Kidney (tissue), 14 donors: ENCODE data around the gene HEG1. TPM values are rescaled to one million over a fixed set of nuclear protein-coding genes. Genes with fewer than 3 reads are reported as not detected.
A peak's percentile ranks its signal among the peaks of the same experiment; 100 is the strongest.

Source experiments
- DNase-seq, 5 donors: peaks; one replicate each; pipeline ENCODE4 v3.0.0-alpha.2; 2013 to 2020
- FAIRE-seq: peaks from 2 replicates; lab custom pipeline; 2012; peaks lifted over from hg19 to GRCh38; lab: Jason Lieb, UNC
- H3K27ac ChIP-seq, 2 donors: one replicate each; pipeline ENCODE4 v1.7.0; 2013; ENCODE audit warnings: low read depth in 2 of 2, low read length in 2 of 2, inconsistent platforms in 1 of 2
- H3K27me3 ChIP-seq: one replicate; pipeline ENCODE4 v1.7.1; 2013; ENCODE audit warnings: low read length, inconsistent platforms; ENCODE audit not compliant: control insufficient read depth, insufficient read depth
- H3K36me3 ChIP-seq, 3 donors: one replicate each; pipeline versions ENCODE4 v1.7.0 to v1.7.1; 2013; ENCODE audit warnings: low read length in 3 of 3, control low read depth in 1 of 3, inconsistent platforms in 1 of 3; ENCODE audit not compliant: insufficient read depth in 3 of 3, control insufficient read depth in 2 of 3
- H3K4me1 ChIP-seq, 3 donors: one replicate each; pipeline versions ENCODE4 v1.7.0 to v1.7.1; 2013; ENCODE audit warnings: low read length in 3 of 3, inconsistent platforms in 1 of 3, low read depth in 1 of 3; ENCODE audit not compliant: control insufficient read depth in 2 of 3, insufficient read depth in 2 of 3
- H3K4me3 ChIP-seq, 3 donors: one replicate each; pipeline versions ENCODE4 v1.7.0 to v1.8.1; 2013; ENCODE audit warnings: low read length in 3 of 3, control low read depth in 1 of 3, inconsistent platforms in 1 of 3
- H3K9ac ChIP-seq, 3 donors: one replicate each; pipeline versions ENCODE4 v1.7.0 to v1.7.1; 2013; ENCODE audit warnings: low read length in 3 of 3, control low read depth in 1 of 3, inconsistent platforms in 1 of 3
- H3K9me3 ChIP-seq, 3 donors: one replicate each; pipeline versions ENCODE4 v1.7.0 to v1.7.1; 2013; ENCODE audit warnings: low read length in 3 of 3, control low read depth in 1 of 3, inconsistent platforms in 1 of 3; ENCODE audit not compliant: control insufficient read depth in 2 of 3, insufficient read depth in 1 of 3
- intact Hi-C: fragments of 100-400 bp; cut with DNase I; formaldehyde crosslinking; loops from one replicate; pipeline ENCODE4 v1.11.1; 2022
- polyA plus RNA-seq: library from polyadenylated mRNA; stranded (reverse); fragments of 350-450 nt; fragmentation: Illumina TruSeq; extraction: RNeasy Lipid Tissue Mini Kit (QIAGEN cat#74804); gene quantifications from one replicate; pipeline ENCODE4 v1.2.3, GENCODE V29; 2014; ENCODE audit warnings: low read depth, low replicate concordance; ENCODE audit not compliant: insufficient read depth
- total RNA-seq: library from RNA; stranded (reverse); fragmentation: NEBNext Ultra II Directional; extraction: Animal tissue kit (Norgen Biotek cat#: 25700); gene quantifications from one replicate; pipeline ENCODE4 v1.2.1, GENCODE V29; 2021
- TF ChIP-seq, protein P1 (sequence below): IDR thresholded peaks from 3 replicates; pipeline ENCODE4 v1.5.1; 2012; ENCODE audit warnings: mild to moderate bottlenecking, moderate library complexity, borderline replicate concordance; ENCODE audit not compliant: insufficient read depth; ENCODE audit errors: extremely low read depth
- donor health status: control.
- donor health status: control.
- donor health status: control.
- donor health status: control.
- donor health status: control.
- donor health status: DM: yes; HTN: yes; CAD: no.
- donor health status: Normal renal cell carcinoma (clear cell type).

HEG1 gene
- total and polyA plus RNA-seq, 2 donors from 2014 or later: 10.3 to 96.3 TPM

DNA sequence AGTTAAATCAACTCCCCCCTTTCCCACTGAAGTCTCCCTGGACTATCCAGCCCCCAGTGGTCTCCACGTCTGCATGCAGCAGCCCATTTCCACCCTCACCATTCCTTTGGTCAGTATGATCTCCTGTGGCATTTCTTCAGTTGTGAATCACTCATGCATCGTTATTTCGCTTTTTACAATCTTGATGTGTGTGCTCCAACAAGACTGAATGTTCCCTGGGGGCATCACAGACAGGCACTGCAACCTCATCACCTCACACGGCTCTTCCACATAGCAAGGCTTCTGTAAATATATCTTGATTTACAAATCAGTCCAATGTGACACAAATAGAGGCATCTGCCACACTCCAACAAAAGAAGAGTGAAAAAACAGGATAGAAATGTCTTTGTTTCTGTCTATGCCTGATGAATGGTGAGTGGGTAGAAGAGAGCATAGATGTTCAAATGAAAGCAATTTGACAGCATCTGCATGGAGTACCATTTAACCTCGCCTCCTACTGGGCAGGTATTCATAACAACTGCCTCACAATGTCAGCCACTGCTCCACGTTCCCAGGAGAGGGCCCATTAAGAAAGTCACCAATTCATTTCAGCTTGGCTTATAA is 5.2 kb downstream of the HEG1 start:
- H3K9me3 ChIP-seq: no peaks in the 10 kb centered on the region
- no peak overlapping the region for H3K9ac ChIP-seq
- no peak overlapping the region for H3K4me3 ChIP-seq
- no peaks in the 10 kb centered on the region for H3K36me3 ChIP-seq
- FAIRE-seq (no peak), DNase-seq (no peak)
- H3K27ac ChIP-seq: no peak overlapping the region
- intact Hi-C loops: no loop called here
- TF ChIP-seq, protein P1, sequence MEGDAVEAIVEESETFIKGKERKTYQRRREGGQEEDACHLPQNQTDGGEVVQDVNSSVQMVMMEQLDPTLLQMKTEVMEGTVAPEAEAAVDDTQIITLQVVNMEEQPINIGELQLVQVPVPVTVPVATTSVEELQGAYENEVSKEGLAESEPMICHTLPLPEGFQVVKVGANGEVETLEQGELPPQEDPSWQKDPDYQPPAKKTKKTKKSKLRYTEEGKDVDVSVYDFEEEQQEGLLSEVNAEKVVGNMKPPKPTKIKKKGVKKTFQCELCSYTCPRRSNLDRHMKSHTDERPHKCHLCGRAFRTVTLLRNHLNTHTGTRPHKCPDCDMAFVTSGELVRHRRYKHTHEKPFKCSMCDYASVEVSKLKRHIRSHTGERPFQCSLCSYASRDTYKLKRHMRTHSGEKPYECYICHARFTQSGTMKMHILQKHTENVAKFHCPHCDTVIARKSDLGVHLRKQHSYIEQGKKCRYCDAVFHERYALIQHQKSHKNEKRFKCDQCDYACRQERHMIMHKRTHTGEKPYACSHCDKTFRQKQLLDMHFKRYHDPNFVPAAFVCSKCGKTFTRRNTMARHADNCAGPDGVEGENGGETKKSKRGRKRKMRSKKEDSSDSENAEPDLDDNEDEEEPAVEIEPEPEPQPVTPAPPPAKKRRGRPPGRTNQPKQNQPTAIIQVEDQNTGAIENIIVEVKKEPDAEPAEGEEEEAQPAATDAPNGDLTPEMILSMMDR: no peak
- peaks cover 0 to 27% (median 10%) of the 10 kb centered on the region in 3 donors for H3K4me1 ChIP-seq
- H3K27me3 ChIP-seq: no peaks in the 10 kb centered on the region

DNA sequence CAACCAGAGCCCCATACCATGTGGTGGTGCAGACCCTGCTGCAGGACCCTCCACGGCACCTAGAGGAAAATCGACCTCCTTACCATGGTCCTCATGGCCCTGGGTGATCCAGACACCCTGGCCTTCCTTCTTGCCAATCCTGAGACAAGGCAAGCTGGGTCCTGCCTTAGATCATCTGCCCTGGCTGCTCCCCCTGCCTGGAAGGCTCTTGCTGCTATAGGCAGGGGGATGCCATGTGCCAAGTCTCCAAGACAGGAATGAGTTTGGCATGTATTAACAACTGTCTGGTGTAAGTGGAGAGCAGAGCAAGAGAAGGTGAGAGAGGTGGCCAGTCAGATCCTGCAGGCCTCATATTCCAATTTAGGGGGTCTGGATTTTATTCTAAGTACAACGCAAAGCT is 7.5 kb downstream of the HEG1 start:
- no peak for DNase-seq
- Histone ChIP-seq H3K27ac (no peak overlapping the region), H3K9me3 (no peaks in the 10 kb centered on the region), H3K36me3 (no peaks in the 10 kb centered on the region), H3K4me1 (peaks cover 0 to 33% (median 5%) of the 10 kb centered on the region in 3 donors), H3K4me3 (no peak overlapping the region), H3K9ac (no peak overlapping the region), H3K27me3 (no peaks in the 10 kb centered on the region)
- intact Hi-C loops: no loop called here
- no peak for FAIRE-seq
- TF ChIP-seq, protein P1: no peak

DNA sequence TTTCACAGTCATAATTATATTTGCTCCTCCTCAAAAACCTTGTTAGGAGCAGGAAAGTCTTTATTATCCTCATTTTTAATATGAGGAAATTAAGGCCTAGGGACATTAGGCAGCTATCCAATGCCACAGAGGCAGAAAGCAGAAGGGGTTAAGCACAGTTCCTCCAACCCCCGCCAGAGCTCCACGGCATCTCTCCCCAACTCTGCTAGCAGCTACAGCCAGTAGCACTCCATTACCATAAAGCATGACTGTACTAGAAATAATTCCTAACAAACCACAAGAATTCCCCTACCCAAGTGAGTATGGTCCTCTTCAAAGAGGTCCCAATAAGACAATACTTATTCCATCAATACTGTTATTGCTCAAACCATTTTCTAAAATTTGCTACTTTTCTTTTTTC is 9.8 kb downstream of the HEG1 start:
- Histone ChIP-seq H3K9me3 (no peaks in the 10 kb centered on the region), H3K4me3 (no peak overlapping the region), H3K27me3 (no peaks in the 10 kb centered on the region), H3K4me1 (peaks cover 0 to 23% (median 0%) of the 10 kb centered on the region in 3 donors), H3K36me3 (no peaks in the 10 kb centered on the region), H3K27ac (no peak overlapping the region), H3K9ac (no peak overlapping the region)
- TF ChIP-seq, protein P1: no peak
- DNase-seq (no peak), FAIRE-seq (no peak)
- intact Hi-C loops: no loop called here

DNA sequence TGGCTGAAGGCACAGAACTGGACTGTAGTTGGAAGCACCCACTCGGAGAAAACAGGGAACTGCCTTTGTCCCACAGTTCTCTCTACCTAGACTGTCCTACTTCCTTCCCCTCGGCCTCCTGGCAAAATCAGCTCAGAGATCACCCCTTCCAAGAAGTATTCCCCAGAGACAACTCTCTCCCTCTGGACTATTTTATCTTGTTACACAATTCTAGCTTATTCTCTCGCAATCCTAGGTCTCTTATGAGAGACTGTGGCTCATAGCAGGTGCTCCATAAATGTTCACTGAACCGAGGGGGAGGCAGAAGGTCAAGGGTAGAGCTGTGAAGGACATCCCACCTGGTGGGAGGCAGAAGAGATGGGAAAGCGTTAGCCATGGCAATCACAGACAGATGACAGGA is 10.6 kb downstream of the HEG1 start:
- no peaks in the 10 kb centered on the region for H3K27me3 ChIP-seq
- no peaks in the 10 kb centered on the region for H3K9me3 ChIP-seq
- FAIRE-seq (no peak), DNase-seq (no peak)
- H3K36me3 ChIP-seq: no peaks in the 10 kb centered on the region
- H3K4me1 ChIP-seq: peaks cover 0 to 24% (median 0%) of the 10 kb centered on the region in 3 donors
- H3K27ac ChIP-seq: peak overlapping the region in 1 of 2 donors; percentile 44
- H3K4me3 ChIP-seq: no peak overlapping the region
- intact Hi-C loops: no loop called here
- TF ChIP-seq, protein P1: no peak
- H3K9ac ChIP-seq: no peak overlapping the region
